ENCODE measurements around the gene FUT1.
"Not testable (repeated sequence)": the region's sequence is repeated elsewhere in the genome, so short reads cannot be mapped to it uniquely, and the experiment has no call there.

FUT1 gene

GRCh38 chr19:48718106-48718505 lies 34.3 kb downstream of the FUT1 start:
- DNase-seq (ENCODE audit: low read depth), result not testable (repeated sequence)

- no peak for DNase-seq (ENCODE audit: low read depth)
These were observed 35.7 kb downstream of the FUT1 start for GRCh38 chr19:48716562-48717291.

- DNase-seq (ENCODE audit: low read depth), result no peak
These were observed 36.7 kb downstream of the FUT1 start for GRCh38 chr19:48715681-48716171.

- no peak for DNase-seq (ENCODE audit: low read depth)
These were observed 37.4 kb downstream of the FUT1 start for GRCh38 chr19:48714759-48715675.

GRCh38 chr19:48713864-48714755 lies 38.3 kb downstream of the FUT1 start:
- DNase-seq (ENCODE audit: low read depth), result peak; percentile 95

- no peak for DNase-seq (ENCODE audit: low read depth)
These were observed 39.2 kb downstream of the FUT1 start for GRCh38 chr19:48713041-48713863.

GRCh38 chr19:48711106-48711662 lies 41.3 kb downstream of the FUT1 start:
- no peak for DNase-seq (ENCODE audit: low read depth)

- no peak for DNase-seq (ENCODE audit: low read depth)
These were observed 44.0 kb downstream of the FUT1 start for GRCh38 chr19:48708471-48708870.

GRCh38 chr19:48705431-48705830 lies 47.0 kb downstream of the FUT1 start:
- DNase-seq (ENCODE audit: low read depth), result no peak

- DNase-seq (ENCODE audit: low read depth), result no peak
These were observed 49.1 kb downstream of the FUT1 start for GRCh38 chr19:48703316-48703715.

GRCh38 chr19:48702701-48703100 lies 49.7 kb downstream of the FUT1 start:
- DNase-seq (ENCODE audit: low read depth), result no peak

- DNase-seq (ENCODE audit: low read depth), result no peak
These were observed 54.4 kb downstream of the FUT1 start for GRCh38 chr19:48698046-48698445.
